GM23338 (cell line): ENCODE data around the gene ARRB1. TPM values are rescaled to one million over a fixed set of nuclear protein-coding genes. Genes with fewer than 3 reads are reported as not detected.

Experiments used
- ATAC-seq: fragments of 200-7000 bp; cut with Tn5 transposase; 3 replicates; pipeline ENCODE4 v1.9.1; 2020
- DNase-seq: peaks from one replicate; pipeline ENCODE4 v3.0.0-alpha.2; 2015; ENCODE audit warnings: low spot score
- H2AFZ ChIP-seq: fragments of 200-600 bp; sonication (generic); 2 replicates; pipeline ENCODE4 v1.8.0; 2016; ENCODE audit warnings: antibody characterized with exemption, mild to moderate bottlenecking, moderate library complexity
- H3F3A ChIP-seq: fragments of 200-600 bp; sonication (generic); replicated peaks from 2 replicates; pipeline ENCODE4 v1.8.0; 2017; ENCODE audit warnings: antibody characterized with exemption, mixed run types, low read depth
- H3K27ac ChIP-seq: fragments of 200-600 bp; sonication (generic); 2 replicates; pipeline ENCODE4 v1.6.1; 2016; ENCODE audit warnings: low read depth
- H3K27me3 ChIP-seq: fragments of 200-600 bp; sonication (generic); 2 replicates; pipeline ENCODE4 v1.8.0; 2016; ENCODE audit warnings: mild to moderate bottlenecking, mixed run types, moderate library complexity; ENCODE audit not compliant: insufficient read depth
- H3K36me3 ChIP-seq: fragments of 200-600 bp; sonication (generic); 2 replicates; pipeline ENCODE4 v1.8.0; 2016; ENCODE audit warnings: mild to moderate bottlenecking; ENCODE audit not compliant: insufficient read depth
- H3K4me1 ChIP-seq: fragments of 200-600 bp; sonication (generic); 2 replicates; pipeline ENCODE4 v1.8.0; 2016; ENCODE audit warnings: mild to moderate bottlenecking, moderate library complexity; ENCODE audit not compliant: insufficient read depth
- H3K4me2 ChIP-seq: fragments of 200-600 bp; sonication (generic); 2 replicates; pipeline ENCODE4 v1.7.1; 2017; ENCODE audit warnings: mixed run types
- H3K4me3 ChIP-seq: fragments of 200-600 bp; sonication (generic); 2 replicates; pipeline ENCODE4 v1.6.1; 2016; ENCODE audit warnings: mixed run types
- H3K79me2 ChIP-seq: fragments of 200-600 bp; sonication (generic); replicated peaks from 2 replicates; pipeline ENCODE4 v1.8.0; 2017; ENCODE audit warnings: mild to moderate bottlenecking; ENCODE audit not compliant: insufficient read depth
- H3K9me2 ChIP-seq: fragments of 200-600 bp; sonication (generic); 2 replicates; pipeline ENCODE4 v1.8.0; 2017; ENCODE audit not compliant: insufficient read depth
- H4K20me1 ChIP-seq: fragments of 200-600 bp; sonication (generic); replicated peaks from 2 replicates; pipeline ENCODE4 v1.8.0; 2017; ENCODE audit warnings: mild to moderate bottlenecking; ENCODE audit not compliant: insufficient read depth
- H3K27ac Mint-ChIP-seq: 2 replicates; pipeline ENCODE4 v1.8.0; 2020; ENCODE audit warnings: inconsistent platforms, mild to moderate bottlenecking, moderate library complexity, mixed read lengths
- H3K27me3 Mint-ChIP-seq: 3 replicates; pipeline ENCODE4 v1.8.0; 2022; ENCODE audit warnings: low read depth, mild to moderate bottlenecking, moderate library complexity, mixed read lengths, inconsistent platforms; ENCODE audit not compliant: insufficient read depth, poor library complexity
- H3K36me3 Mint-ChIP-seq: 3 replicates; pipeline ENCODE4 v1.8.0; 2021; ENCODE audit warnings: low read depth, mild to moderate bottlenecking, inconsistent platforms, moderate library complexity, mixed read lengths
- H3K4me1 Mint-ChIP-seq: 3 replicates; pipeline ENCODE4 v1.8.0; 2020; ENCODE audit warnings: mild to moderate bottlenecking, inconsistent platforms, mixed read lengths
- H3K4me3 Mint-ChIP-seq: 3 replicates; pipeline ENCODE4 v1.8.0; 2021; ENCODE audit warnings: moderate library complexity, mild to moderate bottlenecking, inconsistent platforms, mixed read lengths
- H3K9me3 Mint-ChIP-seq: 3 replicates; pipeline ENCODE4 v1.8.0; 2020; ENCODE audit warnings: moderate library complexity, mild to moderate bottlenecking, inconsistent platforms, mixed read lengths
- EZH2phosphoT487 ChIP-seq: fragments of 200-600 bp; sonication (generic); IDR thresholded peaks from one replicate; pipeline ENCODE4 v1.8.1; 2018; ENCODE audit warnings: antibody characterized with exemption; ENCODE audit not compliant: unreplicated experiment
- JUNB ChIP-seq: IDR thresholded peaks from one replicate; pipeline ENCODE4 v1.6.1; 2016; ENCODE audit warnings: antibody characterized with exemption; ENCODE audit not compliant: unreplicated experiment
- NANOG ChIP-seq: IDR thresholded peaks from 2 replicates; pipeline ENCODE4 v1.6.1; 2016; ENCODE audit warnings: antibody characterized with exemption, borderline replicate concordance
- POLR2AphosphoS5 ChIP-seq: IDR thresholded peaks from 2 replicates; pipeline ENCODE4 v1.6.1; 2016; ENCODE audit warnings: antibody characterized with exemption, low read depth
- STAT1 ChIP-seq: IDR thresholded peaks from one replicate; pipeline ENCODE4 v1.6.1; 2016; ENCODE audit warnings: antibody characterized with exemption; ENCODE audit not compliant: unreplicated experiment
- ZNF114 ChIP-seq: fragments of 250-450 bp; sonication (Bioruptor Pico); IDR thresholded peaks from 2 replicates; pipeline ENCODE4 v1.5.0; 2020; ENCODE audit warnings: mild to moderate bottlenecking, moderate library complexity
- ZNF331 ChIP-seq: fragments of 250-450 bp; sonication (Bioruptor Pico); IDR thresholded peaks from 2 replicates; pipeline ENCODE4 v1.5.0; 2020; ENCODE audit warnings: low read depth, mild to moderate bottlenecking, moderate library complexity
- polyA plus RNA-seq: library from polyadenylated mRNA; unstranded; fragments of >200 nt; fragmentation: Nextera tagmentation; extraction: Ambion mirVana; gene quantifications from 2 replicates; pipeline ENCODE4 v1.2.1, GENCODE V29; 2016
- total RNA-seq: library from RNA; depleted of rRNA; stranded (reverse); fragments of >200 nt; shearing (Covaris generic); gene quantifications from 2 replicates; pipeline ENCODE4 v1.2.3, GENCODE V29; 2014
- TF ChIP-seq, protein P1 (sequence below): fragments of 250-450 bp; sonication (Bioruptor Pico); IDR thresholded peaks from 2 replicates; pipeline ENCODE4 v1.5.0; 2020; ENCODE audit warnings: mild to moderate bottlenecking, moderate library complexity
- TF ChIP-seq, protein P2 (sequence below): IDR thresholded peaks from one replicate; pipeline ENCODE4 v1.6.1; 2018; ENCODE audit warnings: antibody characterized with exemption; ENCODE audit not compliant: unreplicated experiment
- TF ChIP-seq, protein P3 (sequence below), 2 experiments: fragments of 200-600 bp in 1 of 2; sonication (generic) in 1 of 2; conservative IDR thresholded peaks; 2 replicates each; pipeline versions ENCODE4 v1.5.1 to v1.6.1; 2016 to 2017; ENCODE audit warnings: antibody characterized with exemption in 2 of 2, low read depth in 2 of 2, mild to moderate bottlenecking in 2 of 2, moderate library complexity in 1 of 2

Gene ARRB1
- total and polyA plus RNA-seq, 2 experiments from 2014 or later = 6.3 to 11.1 TPM

DNA sequence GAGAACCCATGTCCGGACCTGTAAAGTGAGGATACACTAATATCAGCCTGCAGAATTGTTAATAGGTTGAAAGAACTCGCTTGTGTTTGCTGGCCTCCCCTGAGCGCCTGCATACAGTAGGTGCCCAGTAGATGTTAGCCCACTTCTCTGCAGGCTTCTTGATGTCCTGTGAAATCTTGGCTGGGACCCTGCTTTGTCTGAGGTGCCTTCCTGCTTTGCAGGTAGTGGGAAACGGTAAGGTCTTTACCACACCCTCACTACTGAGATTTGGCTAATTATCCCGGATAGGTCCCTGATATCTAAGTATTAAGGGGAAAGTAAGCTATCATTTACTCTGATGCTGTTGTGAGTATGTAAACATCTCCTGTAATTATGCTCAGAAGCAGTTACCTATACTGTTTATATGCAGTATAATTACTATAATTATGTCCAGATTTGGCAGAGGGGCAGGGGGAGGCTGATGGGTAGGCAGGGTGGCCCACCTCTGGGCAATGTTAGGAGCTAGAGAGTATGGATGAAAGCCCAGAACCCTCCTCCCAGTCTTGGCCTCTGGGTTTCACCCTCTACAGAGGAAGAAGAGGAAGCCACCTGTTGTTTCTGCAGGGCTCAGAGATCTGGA is 1.2 kb upstream of the ARRB1 start (continued):
- TF ChIP-seq, protein P1, sequence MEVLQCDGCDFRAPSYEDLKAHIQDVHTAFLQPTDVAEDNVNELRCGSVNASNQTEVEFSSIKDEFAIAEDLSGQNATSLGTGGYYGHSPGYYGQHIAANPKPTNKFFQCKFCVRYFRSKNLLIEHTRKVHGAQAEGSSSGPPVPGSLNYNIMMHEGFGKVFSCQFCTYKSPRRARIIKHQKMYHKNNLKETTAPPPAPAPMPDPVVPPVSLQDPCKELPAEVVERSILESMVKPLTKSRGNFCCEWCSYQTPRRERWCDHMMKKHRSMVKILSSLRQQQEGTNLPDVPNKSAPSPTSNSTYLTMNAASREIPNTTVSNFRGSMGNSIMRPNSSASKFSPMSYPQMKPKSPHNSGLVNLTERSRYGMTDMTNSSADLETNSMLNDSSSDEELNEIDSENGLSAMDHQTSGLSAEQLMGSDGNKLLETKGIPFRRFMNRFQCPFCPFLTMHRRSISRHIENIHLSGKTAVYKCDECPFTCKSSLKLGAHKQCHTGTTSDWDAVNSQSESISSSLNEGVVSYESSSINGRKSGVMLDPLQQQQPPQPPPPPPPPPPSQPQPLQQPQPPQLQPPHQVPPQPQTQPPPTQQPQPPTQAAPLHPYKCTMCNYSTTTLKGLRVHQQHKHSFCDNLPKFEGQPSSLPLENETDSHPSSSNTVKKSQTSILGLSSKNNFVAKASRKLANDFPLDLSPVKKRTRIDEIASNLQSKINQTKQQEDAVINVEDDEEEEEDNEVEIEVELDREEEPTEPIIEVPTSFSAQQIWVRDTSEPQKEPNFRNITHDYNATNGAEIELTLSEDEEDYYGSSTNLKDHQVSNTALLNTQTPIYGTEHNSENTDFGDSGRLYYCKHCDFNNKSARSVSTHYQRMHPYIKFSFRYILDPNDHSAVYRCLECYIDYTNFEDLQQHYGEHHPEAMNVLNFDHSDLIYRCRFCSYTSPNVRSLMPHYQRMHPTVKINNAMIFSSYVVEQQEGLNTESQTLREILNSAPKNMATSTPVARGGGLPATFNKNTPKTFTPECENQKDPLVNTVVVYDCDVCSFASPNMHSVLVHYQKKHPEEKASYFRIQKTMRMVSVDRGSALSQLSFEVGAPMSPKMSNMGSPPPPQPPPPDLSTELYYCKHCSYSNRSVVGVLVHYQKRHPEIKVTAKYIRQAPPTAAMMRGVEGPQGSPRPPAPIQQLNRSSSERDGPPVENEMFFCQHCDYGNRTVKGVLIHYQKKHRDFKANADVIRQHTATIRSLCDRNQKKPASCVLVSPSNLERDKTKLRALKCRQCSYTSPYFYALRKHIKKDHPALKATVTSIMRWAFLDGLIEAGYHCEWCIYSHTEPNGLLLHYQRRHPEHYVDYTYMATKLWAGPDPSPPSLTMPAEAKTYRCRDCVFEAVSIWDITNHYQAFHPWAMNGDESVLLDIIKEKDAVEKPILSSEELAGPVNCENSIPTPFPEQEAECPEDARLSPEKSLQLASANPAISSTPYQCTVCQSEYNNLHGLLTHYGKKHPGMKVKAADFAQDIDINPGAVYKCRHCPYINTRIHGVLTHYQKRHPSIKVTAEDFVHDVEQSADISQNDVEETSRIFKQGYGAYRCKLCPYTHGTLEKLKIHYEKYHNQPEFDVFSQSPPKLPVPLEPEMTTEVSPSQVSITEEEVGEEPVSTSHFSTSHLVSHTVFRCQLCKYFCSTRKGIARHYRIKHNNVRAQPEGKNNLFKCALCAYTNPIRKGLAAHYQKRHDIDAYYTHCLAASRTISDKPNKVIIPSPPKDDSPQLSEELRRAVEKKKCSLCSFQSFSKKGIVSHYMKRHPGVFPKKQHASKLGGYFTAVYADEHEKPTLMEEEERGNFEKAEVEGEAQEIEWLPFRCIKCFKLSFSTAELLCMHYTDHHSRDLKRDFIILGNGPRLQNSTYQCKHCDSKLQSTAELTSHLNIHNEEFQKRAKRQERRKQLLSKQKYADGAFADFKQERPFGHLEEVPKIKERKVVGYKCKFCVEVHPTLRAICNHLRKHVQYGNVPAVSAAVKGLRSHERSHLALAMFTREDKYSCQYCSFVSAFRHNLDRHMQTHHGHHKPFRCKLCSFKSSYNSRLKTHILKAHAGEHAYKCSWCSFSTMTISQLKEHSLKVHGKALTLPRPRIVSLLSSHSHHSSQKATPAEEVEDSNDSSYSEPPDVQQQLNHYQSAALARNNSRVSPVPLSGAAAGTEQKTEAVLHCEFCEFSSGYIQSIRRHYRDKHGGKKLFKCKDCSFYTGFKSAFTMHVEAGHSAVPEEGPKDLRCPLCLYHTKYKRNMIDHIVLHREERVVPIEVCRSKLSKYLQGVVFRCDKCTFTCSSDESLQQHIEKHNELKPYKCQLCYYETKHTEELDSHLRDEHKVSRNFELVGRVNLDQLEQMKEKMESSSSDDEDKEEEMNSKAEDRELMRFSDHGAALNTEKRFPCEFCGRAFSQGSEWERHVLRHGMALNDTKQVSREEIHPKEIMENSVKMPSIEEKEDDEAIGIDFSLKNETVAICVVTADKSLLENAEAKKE (CRISPR knock-in tag) = no peak
- TF ChIP-seq EZH2phosphoT487 = no peak
- TF ChIP-seq ZNF114 (CRISPR knock-in tag) = no peak
- TF ChIP-seq ZNF331 (CRISPR knock-in tag) = no peak
- TF ChIP-seq STAT1 = no peak

DNA sequence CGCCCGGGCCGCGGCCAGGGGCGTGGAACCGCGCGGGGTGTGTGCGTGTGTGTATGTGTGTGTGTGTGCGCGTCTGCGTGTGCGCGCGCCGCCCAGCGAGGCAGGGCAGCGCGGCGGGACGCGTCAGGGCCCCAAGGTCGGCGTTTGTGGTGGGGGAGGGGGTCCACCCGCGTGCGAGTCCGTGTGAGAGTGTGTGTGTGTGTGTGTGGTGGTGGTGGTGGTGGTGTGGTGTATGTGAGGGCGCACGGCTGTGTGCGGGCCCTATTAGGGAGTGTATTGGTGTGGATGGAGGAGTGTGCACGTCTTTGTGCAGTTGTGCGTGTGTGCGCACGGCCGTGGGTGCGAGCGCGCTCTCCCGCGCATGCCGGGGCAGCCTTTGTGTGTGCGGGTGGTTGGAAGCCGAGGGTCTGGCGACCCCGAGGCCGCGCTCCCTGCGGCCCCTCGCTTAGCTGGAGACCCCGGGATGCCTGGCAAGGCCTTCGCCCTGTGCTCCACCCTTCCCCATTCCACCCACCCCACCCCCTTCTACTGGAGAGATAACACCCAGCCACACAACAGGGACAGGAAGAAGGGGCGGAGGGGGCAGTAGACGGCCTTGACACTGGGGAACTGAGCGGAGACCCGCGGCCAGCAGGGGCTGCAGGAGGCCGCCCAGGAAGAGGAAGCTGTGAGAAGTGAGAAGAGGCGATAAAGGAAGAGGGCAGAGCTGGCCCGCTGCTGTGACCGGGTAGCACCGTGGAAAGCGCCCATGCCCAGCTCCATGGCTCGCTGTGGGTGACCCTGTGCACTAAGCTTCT is 528 bp upstream of the ARRB1 start:
- H3F3A ChIP-seq = no peaks in the 10 kb centered on the region
- no peaks in the 10 kb centered on the region for H3K36me3 ChIP-seq
- peaks cover 14% of the 10 kb centered on the region for H3K27me3 ChIP-seq
- H3K36me3 Mint-ChIP-seq = peaks cover 26% of the 10 kb centered on the region
- peak overlapping the region; percentile 86 for H3K4me2 ChIP-seq
- H3K4me3 ChIP-seq = peak overlapping the region; percentile 72
- no peaks in the 10 kb centered on the region for H3K9me2 ChIP-seq
- H3K27ac Mint-ChIP-seq = no peak overlapping the region
- peaks cover 57% of the 10 kb centered on the region for H3K4me1 Mint-ChIP-seq
- DNase-seq (peak; percentile 82), ATAC-seq (peak; percentile 67)
- H3K9me3 Mint-ChIP-seq = no peaks in the 10 kb centered on the region; the same call in 2 of the 3 replicates
- H3K27ac ChIP-seq = no peak overlapping the region
- peak overlapping the region; percentile 83 for H3K4me3 Mint-ChIP-seq
- no peaks in the 10 kb centered on the region for H3K79me2 ChIP-seq
- H3K4me1 ChIP-seq = peaks cover 32% of the 10 kb centered on the region
- H2AFZ ChIP-seq = 0 out of 2 replicates have a peak overlapping the region, but pooled peaks have one; percentile 52
- H4K20me1 ChIP-seq = no peaks in the 10 kb centered on the region
- peaks cover 23% of the 10 kb centered on the region for H3K27me3 Mint-ChIP-seq
- TF ChIP-seq NANOG (no peak), POLR2AphosphoS5 (0 out of 2 replicates have a peak, but pooled peaks have one; percentile 6), JUNB (no peak)
- TF ChIP-seq, protein P2, sequence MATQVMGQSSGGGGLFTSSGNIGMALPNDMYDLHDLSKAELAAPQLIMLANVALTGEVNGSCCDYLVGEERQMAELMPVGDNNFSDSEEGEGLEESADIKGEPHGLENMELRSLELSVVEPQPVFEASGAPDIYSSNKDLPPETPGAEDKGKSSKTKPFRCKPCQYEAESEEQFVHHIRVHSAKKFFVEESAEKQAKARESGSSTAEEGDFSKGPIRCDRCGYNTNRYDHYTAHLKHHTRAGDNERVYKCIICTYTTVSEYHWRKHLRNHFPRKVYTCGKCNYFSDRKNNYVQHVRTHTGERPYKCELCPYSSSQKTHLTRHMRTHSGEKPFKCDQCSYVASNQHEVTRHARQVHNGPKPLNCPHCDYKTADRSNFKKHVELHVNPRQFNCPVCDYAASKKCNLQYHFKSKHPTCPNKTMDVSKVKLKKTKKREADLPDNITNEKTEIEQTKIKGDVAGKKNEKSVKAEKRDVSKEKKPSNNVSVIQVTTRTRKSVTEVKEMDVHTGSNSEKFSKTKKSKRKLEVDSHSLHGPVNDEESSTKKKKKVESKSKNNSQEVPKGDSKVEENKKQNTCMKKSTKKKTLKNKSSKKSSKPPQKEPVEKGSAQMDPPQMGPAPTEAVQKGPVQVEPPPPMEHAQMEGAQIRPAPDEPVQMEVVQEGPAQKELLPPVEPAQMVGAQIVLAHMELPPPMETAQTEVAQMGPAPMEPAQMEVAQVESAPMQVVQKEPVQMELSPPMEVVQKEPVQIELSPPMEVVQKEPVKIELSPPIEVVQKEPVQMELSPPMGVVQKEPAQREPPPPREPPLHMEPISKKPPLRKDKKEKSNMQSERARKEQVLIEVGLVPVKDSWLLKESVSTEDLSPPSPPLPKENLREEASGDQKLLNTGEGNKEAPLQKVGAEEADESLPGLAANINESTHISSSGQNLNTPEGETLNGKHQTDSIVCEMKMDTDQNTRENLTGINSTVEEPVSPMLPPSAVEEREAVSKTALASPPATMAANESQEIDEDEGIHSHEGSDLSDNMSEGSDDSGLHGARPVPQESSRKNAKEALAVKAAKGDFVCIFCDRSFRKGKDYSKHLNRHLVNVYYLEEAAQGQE = no peak
- TF ChIP-seq, protein P3, sequence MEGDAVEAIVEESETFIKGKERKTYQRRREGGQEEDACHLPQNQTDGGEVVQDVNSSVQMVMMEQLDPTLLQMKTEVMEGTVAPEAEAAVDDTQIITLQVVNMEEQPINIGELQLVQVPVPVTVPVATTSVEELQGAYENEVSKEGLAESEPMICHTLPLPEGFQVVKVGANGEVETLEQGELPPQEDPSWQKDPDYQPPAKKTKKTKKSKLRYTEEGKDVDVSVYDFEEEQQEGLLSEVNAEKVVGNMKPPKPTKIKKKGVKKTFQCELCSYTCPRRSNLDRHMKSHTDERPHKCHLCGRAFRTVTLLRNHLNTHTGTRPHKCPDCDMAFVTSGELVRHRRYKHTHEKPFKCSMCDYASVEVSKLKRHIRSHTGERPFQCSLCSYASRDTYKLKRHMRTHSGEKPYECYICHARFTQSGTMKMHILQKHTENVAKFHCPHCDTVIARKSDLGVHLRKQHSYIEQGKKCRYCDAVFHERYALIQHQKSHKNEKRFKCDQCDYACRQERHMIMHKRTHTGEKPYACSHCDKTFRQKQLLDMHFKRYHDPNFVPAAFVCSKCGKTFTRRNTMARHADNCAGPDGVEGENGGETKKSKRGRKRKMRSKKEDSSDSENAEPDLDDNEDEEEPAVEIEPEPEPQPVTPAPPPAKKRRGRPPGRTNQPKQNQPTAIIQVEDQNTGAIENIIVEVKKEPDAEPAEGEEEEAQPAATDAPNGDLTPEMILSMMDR (conservative IDR thresholded peaks at IDR 0.05; ENCODE audit: low read depth in 2 of 2) = peak in 1 of 2 experiments; percentile 23; a peak in 2 of 4 replicates
